ENCODE data around the gene RNF207.

RNF207 gene

GRCh38 chr1:6248932-6249738, 43.2 kb downstream of the RNF207 start:
- Histone ChIP-seq H3K36me3 (ENCODE audit: control insufficient read depth, insufficient read depth, low read length) (no peaks in the 10 kb centered on the region), H3K27me3 (replicated peaks; ENCODE audit: control insufficient read depth, insufficient read depth, low read length) (peaks cover 2% of the 10 kb centered on the region; the same call in 1 of the 2 replicates), H3K4me3 (replicated peaks; ENCODE audit: low read depth, low read length) (no peak overlapping the region)
- no peak for TF ChIP-seq CTCF (IDR thresholded peaks at IDR 0.05; ENCODE audit: insufficient read depth, low read length, poor library complexity, severe bottlenecking)
- DNase-seq (ENCODE audit: extremely low read depth, insufficient read length), result no peak

- H3K4me3 ChIP-seq (replicated peaks; ENCODE audit: low read depth, low read length), result no peak overlapping the region
- no peaks in the 10 kb centered on the region; the same call in 1 of the 2 replicates for H3K27me3 ChIP-seq (replicated peaks; ENCODE audit: control insufficient read depth, insufficient read depth, low read length)
- no peak for TF ChIP-seq CTCF (IDR thresholded peaks at IDR 0.05; ENCODE audit: insufficient read depth, low read length, poor library complexity, severe bottlenecking)
- H3K36me3 ChIP-seq (ENCODE audit: control insufficient read depth, insufficient read depth, low read length), result no peaks in the 10 kb centered on the region
- DNase-seq (ENCODE audit: extremely low read depth, insufficient read length), result no peak
Measured at GRCh38 chr1:6249739-6250689, 44.1 kb downstream of the RNF207 start.

- H3K4me3 ChIP-seq (replicated peaks; ENCODE audit: low read depth, low read length), result no peak overlapping the region
- H3K36me3 ChIP-seq (ENCODE audit: control insufficient read depth, insufficient read depth, low read length), result no peaks in the 10 kb centered on the region
- no peak for TF ChIP-seq CTCF (IDR thresholded peaks at IDR 0.05; ENCODE audit: insufficient read depth, low read length, poor library complexity, severe bottlenecking)
- no peaks in the 10 kb centered on the region; the same call in 1 of the 2 replicates for H3K27me3 ChIP-seq (replicated peaks; ENCODE audit: control insufficient read depth, insufficient read depth, low read length)
- no peak for DNase-seq (ENCODE audit: extremely low read depth, insufficient read length)
Measured at GRCh38 chr1:6251233-6251632, 45.3 kb downstream of the RNF207 start.

- no peak for TF ChIP-seq CTCF (IDR thresholded peaks at IDR 0.05; ENCODE audit: insufficient read depth, low read length, poor library complexity, severe bottlenecking)
- H3K4me3 ChIP-seq (replicated peaks; ENCODE audit: low read depth, low read length), result no peak overlapping the region
- no peaks in the 10 kb centered on the region for H3K36me3 ChIP-seq (ENCODE audit: control insufficient read depth, insufficient read depth, low read length)
- no peaks in the 10 kb centered on the region; the same call in 1 of the 2 replicates for H3K27me3 ChIP-seq (replicated peaks; ENCODE audit: control insufficient read depth, insufficient read depth, low read length)
- no peak for DNase-seq (ENCODE audit: extremely low read depth, insufficient read length)
Measured at GRCh38 chr1:6251681-6252373, 45.9 kb downstream of the RNF207 start.

GRCh38 chr1:6252374-6252710, 46.4 kb downstream of the RNF207 start:
- no peak for DNase-seq (ENCODE audit: extremely low read depth, insufficient read length)
- Histone ChIP-seq H3K36me3 (ENCODE audit: control insufficient read depth, insufficient read depth, low read length) (no peaks in the 10 kb centered on the region), H3K4me3 (replicated peaks; ENCODE audit: low read depth, low read length) (no peak overlapping the region), H3K27me3 (replicated peaks; ENCODE audit: control insufficient read depth, insufficient read depth, low read length) (no peaks in the 10 kb centered on the region; the same call in 1 of the 2 replicates)
- TF ChIP-seq CTCF (IDR thresholded peaks at IDR 0.05; ENCODE audit: insufficient read depth, low read length, poor library complexity, severe bottlenecking), result no peak
